ENCODE data around the gene RARB. TPM values are rescaled to one million over a fixed set of nuclear protein-coding genes. Genes with fewer than 3 reads are reported as not detected.

The RARB gene
- total RNA-seq, 1 experiment from 2014 or later = 2.5 TPM

DNA sequence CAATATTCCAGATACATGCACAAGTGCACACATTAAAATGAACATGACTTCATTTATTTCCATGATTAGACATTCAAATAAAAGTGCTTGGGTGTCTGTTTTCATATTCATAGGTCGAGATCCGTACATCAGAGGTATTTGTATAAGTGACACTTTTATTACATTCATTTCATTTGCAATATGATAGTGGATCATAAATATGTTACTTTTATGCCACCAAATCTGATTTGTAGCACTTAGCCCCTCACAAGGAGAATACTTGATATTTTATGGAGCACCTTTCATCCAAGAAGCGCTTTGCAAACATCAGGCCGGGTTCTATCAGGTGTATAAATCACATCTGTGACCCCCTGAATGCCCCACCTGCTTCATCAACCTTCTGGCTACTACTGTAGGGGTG is 136.0 kb downstream of the RARB start:
- H3K27me3 Mint-ChIP-seq (ENCODE audit: insufficient read depth, unreplicated experiment) = no peaks in the 10 kb centered on the region
- intact Hi-C loops (cut with micrococcal nuclease; ENCODE audit: unreplicated experiment) = no loop called here
- no peak overlapping the region for H3K4me3 Mint-ChIP-seq (ENCODE audit: unreplicated experiment)
- CTCF ChIA-PET = no interaction called here
- no peaks in the 10 kb centered on the region for H3K36me3 ChIP-seq (ENCODE audit: control insufficient read depth, insufficient read depth, low read length)
- POLR2A ChIA-PET = no interaction called here
- H3K4me3 ChIP-seq (ENCODE audit: low read depth, low read length) = no peak overlapping the region
- H3K9me3 ChIP-seq = no peaks in the 10 kb centered on the region
- no peak for DNase-seq
- no peaks in the 10 kb centered on the region for H3K36me3 Mint-ChIP-seq (ENCODE audit: insufficient read depth, unreplicated experiment)
- H3K4me1 ChIP-seq = no peaks in the 10 kb centered on the region
- no TSS peak for BruUV-seq (replicated peaks)
- H3K27ac Mint-ChIP-seq (ENCODE audit: unreplicated experiment) = no peak overlapping the region
- TF ChIP-seq, protein P1, sequence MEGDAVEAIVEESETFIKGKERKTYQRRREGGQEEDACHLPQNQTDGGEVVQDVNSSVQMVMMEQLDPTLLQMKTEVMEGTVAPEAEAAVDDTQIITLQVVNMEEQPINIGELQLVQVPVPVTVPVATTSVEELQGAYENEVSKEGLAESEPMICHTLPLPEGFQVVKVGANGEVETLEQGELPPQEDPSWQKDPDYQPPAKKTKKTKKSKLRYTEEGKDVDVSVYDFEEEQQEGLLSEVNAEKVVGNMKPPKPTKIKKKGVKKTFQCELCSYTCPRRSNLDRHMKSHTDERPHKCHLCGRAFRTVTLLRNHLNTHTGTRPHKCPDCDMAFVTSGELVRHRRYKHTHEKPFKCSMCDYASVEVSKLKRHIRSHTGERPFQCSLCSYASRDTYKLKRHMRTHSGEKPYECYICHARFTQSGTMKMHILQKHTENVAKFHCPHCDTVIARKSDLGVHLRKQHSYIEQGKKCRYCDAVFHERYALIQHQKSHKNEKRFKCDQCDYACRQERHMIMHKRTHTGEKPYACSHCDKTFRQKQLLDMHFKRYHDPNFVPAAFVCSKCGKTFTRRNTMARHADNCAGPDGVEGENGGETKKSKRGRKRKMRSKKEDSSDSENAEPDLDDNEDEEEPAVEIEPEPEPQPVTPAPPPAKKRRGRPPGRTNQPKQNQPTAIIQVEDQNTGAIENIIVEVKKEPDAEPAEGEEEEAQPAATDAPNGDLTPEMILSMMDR (IDR thresholded peaks at IDR 0.05; ENCODE audit: insufficient read depth in 1 of 2, low read depth in 1 of 2, low read length in 1 of 2, severe bottlenecking in 1 of 2, unreplicated experiment in 1 of 2) = no peak
- H3K9me3 Mint-ChIP-seq (ENCODE audit: unreplicated experiment) = no peaks in the 10 kb centered on the region
- H3K4me1 Mint-ChIP-seq (ENCODE audit: low read depth, unreplicated experiment) = no peaks in the 10 kb centered on the region
- no peaks in the 10 kb centered on the region for H3K27me3 ChIP-seq (replicated peaks; ENCODE audit: control insufficient read depth, insufficient read depth, low read length)

DNA sequence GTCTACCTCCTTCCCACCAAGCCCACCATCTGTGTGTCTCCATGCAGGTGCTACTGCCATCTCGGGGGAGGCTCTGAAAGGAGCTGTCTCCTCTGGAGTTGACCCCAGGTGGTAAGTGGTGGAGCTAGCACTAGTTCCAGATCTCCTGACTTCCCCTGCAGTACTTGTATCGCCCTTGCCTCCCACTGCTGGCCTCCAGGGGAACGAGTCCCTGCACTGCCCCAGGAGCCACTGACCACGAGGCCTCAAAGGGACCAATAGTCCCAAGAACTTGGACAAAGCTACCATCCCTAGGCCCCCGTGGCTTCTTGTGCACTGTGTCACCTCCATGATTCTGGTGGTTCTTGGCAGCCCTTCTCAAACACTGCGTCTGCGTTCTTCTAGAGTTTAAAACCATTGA is 137.7 kb downstream of the RARB start:
- H3K36me3 Mint-ChIP-seq (ENCODE audit: insufficient read depth, unreplicated experiment) = no peaks in the 10 kb centered on the region
- Histone ChIP-seq H3K4me1 (no peaks in the 10 kb centered on the region), H3K9me3 (no peaks in the 10 kb centered on the region), H3K36me3 (ENCODE audit: control insufficient read depth, insufficient read depth, low read length) (no peaks in the 10 kb centered on the region), H3K4me3 (ENCODE audit: low read depth, low read length) (no peak overlapping the region), H3K27me3 (replicated peaks; ENCODE audit: control insufficient read depth, insufficient read depth, low read length) (no peaks in the 10 kb centered on the region)
- DNase-seq = no peak
- intact Hi-C loops (cut with micrococcal nuclease; ENCODE audit: unreplicated experiment) = no loop called here
- H3K27ac Mint-ChIP-seq (ENCODE audit: unreplicated experiment) = no peak overlapping the region
- no peaks in the 10 kb centered on the region for H3K9me3 Mint-ChIP-seq (ENCODE audit: unreplicated experiment)
- ChIA-PET CTCF (interaction anchor here (0.6 to 1.2 kb wide), 2 partner anchors 27 to 274 kb away, joined by 3 to 9 read pairs; no protein-coding TSS in a partner anchor), POLR2A (no interaction called here)
- TF ChIP-seq, protein P1 (IDR thresholded peaks at IDR 0.05; ENCODE audit: insufficient read depth in 1 of 2, low read depth in 1 of 2, low read length in 1 of 2, severe bottlenecking in 1 of 2, unreplicated experiment in 1 of 2) = no peak
- no peak overlapping the region for H3K4me3 Mint-ChIP-seq (ENCODE audit: unreplicated experiment)
- BruUV-seq (replicated peaks) = no TSS peak
- H3K4me1 Mint-ChIP-seq (ENCODE audit: low read depth, unreplicated experiment) = no peaks in the 10 kb centered on the region
- no peaks in the 10 kb centered on the region for H3K27me3 Mint-ChIP-seq (ENCODE audit: insufficient read depth, unreplicated experiment)

DNA sequence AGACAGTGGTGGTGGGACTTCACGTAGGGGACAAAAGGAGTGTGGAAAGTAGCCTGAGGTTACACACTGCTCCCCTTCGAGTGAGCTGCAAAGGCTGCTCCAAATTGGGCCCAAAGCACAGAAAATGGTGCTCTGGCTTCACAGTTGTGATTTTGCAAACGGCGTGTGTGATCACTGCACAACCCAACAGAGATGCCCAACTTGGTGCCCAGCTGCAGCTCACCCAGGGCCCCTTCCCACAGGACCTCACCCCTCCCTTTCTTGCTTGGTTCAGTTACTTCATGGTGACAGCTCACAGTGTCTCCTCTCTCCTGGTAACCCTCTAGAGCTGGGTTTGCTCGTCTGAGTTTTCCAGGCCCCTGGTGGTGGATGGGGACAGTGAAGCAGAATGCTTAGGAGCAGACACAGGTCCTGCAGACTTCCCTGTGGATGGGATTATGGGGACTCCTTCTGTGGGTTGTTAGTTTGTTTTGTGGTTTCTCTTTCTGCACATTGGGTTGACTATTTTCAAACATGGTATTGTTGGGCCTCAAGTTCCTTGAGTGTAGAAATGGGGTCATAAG is 138.4 kb downstream of the RARB start:
- CTCF ChIA-PET = interaction anchor here (0.6 to 1.2 kb wide), 3 partner anchors 26 to 545 kb away, joined by 3 to 9 read pairs (median 3); no protein-coding TSS in a partner anchor
- H3K4me1 ChIP-seq = no peaks in the 10 kb centered on the region
- H3K9me3 ChIP-seq = no peaks in the 10 kb centered on the region
- POLR2A ChIA-PET = no interaction called here
- TF ChIP-seq, protein P1 (IDR thresholded peaks at IDR 0.05; ENCODE audit: insufficient read depth in 1 of 2, low read depth in 1 of 2, low read length in 1 of 2, severe bottlenecking in 1 of 2, unreplicated experiment in 1 of 2) = no peak
- H3K4me3 Mint-ChIP-seq (ENCODE audit: unreplicated experiment) = no peak overlapping the region
- H3K4me3 ChIP-seq (ENCODE audit: low read depth, low read length) = no peak overlapping the region
- H3K36me3 ChIP-seq (ENCODE audit: control insufficient read depth, insufficient read depth, low read length) = no peaks in the 10 kb centered on the region
- peak in 1 of 2 experiments; percentile 8 for DNase-seq
- no TSS peak for BruUV-seq (replicated peaks)
- H3K9me3 Mint-ChIP-seq (ENCODE audit: unreplicated experiment) = no peaks in the 10 kb centered on the region
- no peaks in the 10 kb centered on the region for H3K27me3 ChIP-seq (replicated peaks; ENCODE audit: control insufficient read depth, insufficient read depth, low read length)
- H3K27me3 Mint-ChIP-seq (ENCODE audit: insufficient read depth, unreplicated experiment) = no peaks in the 10 kb centered on the region
- H3K27ac Mint-ChIP-seq (ENCODE audit: unreplicated experiment) = no peak overlapping the region
- intact Hi-C loops (cut with micrococcal nuclease; ENCODE audit: unreplicated experiment) = no loop called here
- H3K4me1 Mint-ChIP-seq (ENCODE audit: low read depth, unreplicated experiment) = no peaks in the 10 kb centered on the region
- no peaks in the 10 kb centered on the region for H3K36me3 Mint-ChIP-seq (ENCODE audit: insufficient read depth, unreplicated experiment)

Measured in Caco-2 (cell line).